HG03175 (cell line): Measurements from ENCODE around the gene PLD3.
A peak's percentile ranks its signal among the peaks of the same experiment; 100 is the strongest.

Experiments
- ATAC-seq: cut with Tn5 transposase; IDR thresholded peaks from one replicate; pipeline ENCODE4 v1.9.1; 2021; ENCODE audit warnings: mild to moderate bottlenecking, moderate library complexity; ENCODE audit not compliant: unreplicated experiment

Gene PLD3

DNA sequence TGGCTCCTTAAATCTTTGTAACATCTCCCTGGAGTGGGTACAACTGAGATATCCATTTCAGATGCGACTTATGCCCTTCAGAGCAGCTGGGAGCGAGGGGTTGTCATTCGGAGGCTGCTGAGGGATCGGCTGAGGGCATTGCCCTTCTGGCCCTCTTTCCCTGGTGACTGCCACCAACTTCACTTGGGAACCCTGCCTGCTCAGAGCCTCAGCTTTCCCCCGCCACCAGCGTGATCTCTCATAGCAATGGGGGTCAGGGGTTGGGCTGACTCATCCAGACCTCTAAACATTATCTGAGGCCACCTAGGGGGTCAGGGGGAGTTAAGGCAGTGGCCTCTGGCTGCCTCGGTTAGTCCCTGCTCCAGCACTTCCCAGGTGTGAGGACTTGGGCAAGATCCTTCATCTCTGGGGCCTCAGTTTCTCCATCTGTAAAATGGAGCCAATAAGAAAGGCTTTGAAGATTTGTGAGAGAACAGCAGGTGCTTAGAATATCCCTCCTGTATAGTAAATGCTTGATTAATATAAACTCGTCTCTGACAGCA, 63.5 kb downstream of the PLD3 start:
- no peak for ATAC-seq

DNA sequence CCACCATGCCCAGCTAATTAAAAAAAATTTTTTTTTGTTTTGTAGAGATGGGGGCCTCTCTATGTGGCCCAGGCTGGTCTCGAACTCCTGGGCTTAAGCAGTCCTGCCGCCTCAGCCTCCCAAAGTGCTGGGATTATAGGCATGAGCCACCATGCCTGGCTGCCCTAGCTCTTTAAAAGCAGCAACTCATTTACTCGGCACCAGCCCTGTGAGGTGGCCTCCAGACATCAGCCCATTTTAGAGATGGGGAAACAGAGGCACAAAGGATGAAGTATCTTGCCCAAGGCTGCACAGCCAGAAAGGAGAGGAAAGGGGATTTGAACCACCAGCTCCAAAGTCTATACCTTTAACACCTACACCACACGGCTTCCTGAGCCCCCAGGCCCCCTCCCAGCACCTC, 64.4 kb downstream of the PLD3 start:
- ATAC-seq = no peak

DNA sequence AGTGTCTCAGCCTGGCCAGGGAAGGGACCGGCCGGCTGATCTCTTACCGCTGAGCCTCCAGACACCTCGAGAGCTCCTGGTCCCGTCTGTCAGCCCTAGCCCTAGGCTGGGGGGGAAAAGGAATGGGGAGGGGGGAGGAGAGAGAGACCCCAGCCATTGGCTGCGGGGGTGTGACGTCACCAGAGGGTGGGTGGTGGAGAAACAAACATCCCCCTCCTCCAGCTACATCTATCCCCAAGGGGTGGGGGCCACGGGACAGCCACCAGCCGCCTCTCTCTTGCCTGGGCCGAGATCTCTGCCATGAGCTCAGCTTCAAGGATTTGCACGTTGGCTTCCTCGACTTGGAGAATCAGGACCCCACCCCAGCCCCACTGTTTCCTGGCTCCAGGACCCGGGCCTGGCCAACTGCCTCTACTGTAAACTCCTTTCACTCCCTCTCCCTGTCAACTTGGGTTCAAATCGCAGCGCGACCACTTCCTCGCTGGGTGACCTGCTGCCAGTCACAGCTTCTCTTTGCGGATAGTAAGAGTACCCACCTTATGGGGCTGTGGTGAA, 64.9 kb downstream of the PLD3 start, which contains the start of gene PRX:
Gene PRX, minus strand, starts transcription at position 88 of the 555 bp plus-strand sequence. CDS start 5,446 bp downstream, outside the sequence.
- ATAC-seq = no peak

DNA sequence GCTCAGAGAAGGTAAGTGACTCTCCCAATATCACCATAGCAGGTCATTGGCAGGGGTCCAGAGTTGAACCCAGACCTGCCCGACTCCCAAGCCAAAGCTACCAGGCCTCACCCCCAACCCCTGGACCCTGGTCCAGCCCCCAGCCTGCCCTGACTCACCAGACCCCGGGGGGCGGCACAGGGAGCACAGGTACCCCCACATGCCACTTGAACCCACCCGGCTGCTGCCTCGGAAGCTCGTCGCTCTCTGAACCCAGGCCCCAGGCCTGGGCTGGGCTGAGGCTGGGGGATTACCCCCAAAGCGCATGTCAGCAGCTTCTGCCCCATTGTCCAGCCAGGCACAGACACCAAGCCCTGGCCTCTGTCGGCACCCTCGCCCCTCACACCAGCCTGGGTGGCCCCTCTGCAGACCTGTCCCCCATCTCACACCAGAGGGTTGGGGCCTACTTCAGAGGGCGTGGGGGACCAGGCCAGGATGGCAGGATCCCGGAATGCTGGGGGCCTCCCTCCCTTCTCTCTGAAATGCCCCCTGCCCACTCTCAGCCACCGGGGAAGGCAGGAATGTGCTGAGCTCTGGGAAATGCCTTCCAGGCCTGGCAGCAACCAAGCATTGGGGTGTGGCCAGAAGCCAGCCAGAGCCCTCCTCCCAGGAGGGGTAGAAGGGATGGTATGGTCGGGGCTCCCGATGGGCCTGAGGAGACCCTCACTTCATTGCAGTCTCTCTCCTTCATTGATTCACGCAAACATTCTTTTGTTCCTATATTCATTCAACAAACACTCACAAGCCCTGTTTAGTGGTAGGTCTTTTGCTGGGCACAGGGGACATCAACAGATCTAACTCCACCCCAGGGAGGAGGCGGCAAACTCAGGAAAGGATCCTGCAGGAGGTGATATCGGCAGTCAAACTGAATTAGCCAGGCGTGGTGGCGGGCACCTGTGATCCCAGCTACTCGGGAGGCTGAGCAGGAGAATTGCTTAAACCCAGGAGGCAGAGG, 66.3 kb downstream of the PLD3 start:
- no peak for ATAC-seq

DNA sequence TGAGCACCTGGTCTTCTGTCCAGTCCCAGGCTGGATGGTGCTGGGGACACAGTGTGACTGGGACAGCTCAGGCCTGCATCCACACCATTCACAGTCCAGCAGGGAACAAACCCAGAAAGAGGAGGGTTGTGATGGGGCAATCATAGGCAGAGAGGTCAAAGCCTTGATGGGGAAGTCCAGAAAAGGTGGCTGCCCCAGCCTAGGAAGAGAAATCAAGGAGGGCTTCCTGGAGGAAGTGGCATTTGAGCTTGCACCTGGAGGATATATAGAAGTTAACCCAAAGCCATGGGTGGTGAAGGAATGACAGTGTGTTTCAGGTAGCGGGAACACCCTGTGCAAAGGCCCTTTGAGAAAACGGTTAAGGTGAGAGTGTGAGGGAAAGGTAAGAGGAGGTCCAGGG, 67.3 kb downstream of the PLD3 start:
- no peak for ATAC-seq

DNA sequence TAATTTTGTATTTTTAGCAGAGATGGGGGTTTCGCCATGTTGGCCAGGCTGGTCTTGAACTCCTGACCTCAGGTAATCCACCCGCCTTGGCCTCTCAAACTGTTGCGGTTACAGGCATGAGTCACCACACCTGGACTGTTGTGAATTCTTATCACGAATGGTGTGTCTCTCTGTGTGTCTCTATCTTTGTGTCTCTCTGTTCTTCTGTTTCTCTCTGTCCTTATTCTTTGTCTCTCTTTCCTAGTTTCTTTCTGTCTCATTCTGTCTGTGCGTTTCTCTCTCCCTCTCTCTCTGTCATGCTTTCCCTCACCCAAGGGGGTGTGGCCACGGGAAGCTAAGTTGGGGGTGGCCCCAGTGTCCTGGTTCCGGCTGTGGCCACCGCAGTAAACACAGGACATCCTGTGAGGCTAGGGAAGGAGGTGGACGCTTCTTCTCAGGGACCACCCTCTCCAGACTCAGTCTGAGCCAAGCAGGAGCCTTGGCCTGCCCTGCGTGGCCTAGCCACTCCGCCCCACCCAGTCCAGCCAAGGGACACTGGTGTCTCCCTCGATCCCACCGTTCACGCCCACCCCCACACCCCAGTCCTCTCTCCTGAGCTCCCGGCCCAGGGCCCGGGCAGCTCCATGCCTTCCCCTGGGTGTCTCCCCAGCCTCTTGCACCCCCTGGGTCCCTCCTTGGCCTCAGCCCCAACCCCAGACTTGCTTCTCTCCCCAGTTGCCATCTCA, 68.6 kb downstream of the PLD3 start:
- ATAC-seq = no peak

DNA sequence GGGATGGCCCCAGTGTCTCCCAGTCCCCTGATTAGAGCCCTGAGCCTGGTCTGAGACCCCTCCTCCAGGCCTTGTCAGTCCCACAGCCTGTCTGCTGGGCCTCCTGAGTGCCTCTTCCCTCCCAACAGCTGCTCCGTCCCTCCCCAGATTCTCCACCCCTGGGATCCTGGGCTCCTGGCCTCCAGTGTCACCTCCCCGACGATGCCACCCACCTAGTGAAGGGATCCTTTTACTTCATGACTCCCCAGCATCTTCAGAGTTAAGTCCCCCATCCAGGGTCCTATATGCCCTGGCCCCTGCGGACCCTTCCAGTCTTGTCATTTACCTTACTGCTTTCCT, 69.1 kb downstream of the PLD3 start:
- ATAC-seq = no peak

DNA sequence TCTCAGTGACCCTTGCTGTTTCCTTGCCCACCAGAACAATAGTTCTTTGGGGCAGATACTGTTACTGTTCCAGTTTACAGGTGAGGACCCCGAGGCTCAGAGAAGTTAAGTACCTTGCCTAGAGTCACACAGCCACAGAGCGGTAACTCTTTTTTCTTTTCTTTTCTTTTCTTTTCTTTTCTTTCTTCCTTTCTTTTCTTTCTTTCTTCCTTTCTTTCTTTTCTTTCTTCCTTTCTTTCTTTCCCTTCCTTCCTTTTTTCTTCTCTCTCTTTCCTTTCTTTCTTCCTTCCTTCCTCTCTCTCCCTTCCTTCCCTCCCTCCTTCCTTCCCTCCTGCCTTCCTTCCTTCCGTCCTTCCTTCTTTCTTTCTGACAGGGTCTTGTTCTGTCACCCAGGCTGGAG, 69.5 kb downstream of the PLD3 start:
- no peak for ATAC-seq

DNA sequence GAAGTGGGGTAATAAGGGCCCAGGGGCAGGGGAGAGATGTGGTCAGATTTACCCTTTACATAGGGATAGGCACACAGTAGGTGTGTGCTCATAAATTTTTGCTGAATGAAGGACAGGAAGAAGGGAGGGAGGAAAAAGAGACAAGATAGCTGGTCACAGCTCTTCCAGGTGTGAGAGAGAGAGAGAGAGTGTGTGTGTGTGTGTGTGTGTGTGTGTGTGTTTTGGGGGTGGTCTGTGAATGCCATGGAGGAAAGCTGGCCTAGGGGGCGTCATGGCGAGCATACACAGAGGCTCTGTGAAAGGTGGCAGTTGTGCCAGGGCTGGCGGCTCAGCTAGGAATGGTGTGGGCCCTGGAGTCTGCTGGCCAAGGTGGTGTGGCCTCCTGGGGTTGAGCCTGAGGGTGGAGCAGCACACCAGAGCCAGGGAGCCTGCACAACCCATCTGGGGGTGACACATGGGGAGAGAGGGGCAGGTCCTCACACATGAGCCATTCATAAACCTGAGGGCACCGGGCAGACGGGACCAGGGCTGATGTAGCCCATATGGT, 70.6 kb downstream of the PLD3 start:
- ATAC-seq = no peak

DNA sequence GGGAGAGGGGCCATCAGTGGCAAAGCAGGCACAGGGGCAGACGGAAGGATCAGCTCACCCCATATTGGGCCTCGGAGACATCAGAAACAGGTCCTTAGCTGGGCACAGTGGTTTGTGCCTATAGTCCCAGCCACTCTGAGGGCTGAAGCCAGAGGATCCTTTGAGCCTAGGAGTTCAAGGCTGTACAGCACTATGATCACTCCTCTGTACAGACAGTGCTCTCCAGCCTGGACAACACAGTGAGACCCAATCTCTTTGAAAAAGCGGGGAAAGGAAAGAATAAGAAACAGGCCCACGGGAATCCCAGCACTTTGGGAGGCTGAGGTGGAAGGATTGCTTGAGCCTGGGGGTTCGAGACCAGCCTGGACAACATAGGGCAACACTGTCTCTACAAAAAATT, 71.3 kb downstream of the PLD3 start:
- ATAC-seq = no peak

DNA sequence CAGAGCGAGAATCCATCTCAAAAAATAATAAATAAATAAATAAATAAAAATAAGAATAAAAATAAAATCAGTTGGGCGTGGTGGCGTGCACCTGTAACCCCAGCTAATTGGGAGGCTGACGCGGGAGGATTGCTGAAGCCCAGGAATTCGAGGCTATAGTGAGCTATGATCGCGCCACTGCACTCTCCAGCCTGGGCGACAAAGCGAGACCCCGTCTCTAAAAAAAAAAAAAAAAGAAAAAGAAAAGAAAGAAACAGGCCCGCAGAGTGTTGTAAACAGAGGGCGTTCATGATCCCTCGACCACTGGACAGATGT, 71.9 kb downstream of the PLD3 start:
- no peak for ATAC-seq

DNA sequence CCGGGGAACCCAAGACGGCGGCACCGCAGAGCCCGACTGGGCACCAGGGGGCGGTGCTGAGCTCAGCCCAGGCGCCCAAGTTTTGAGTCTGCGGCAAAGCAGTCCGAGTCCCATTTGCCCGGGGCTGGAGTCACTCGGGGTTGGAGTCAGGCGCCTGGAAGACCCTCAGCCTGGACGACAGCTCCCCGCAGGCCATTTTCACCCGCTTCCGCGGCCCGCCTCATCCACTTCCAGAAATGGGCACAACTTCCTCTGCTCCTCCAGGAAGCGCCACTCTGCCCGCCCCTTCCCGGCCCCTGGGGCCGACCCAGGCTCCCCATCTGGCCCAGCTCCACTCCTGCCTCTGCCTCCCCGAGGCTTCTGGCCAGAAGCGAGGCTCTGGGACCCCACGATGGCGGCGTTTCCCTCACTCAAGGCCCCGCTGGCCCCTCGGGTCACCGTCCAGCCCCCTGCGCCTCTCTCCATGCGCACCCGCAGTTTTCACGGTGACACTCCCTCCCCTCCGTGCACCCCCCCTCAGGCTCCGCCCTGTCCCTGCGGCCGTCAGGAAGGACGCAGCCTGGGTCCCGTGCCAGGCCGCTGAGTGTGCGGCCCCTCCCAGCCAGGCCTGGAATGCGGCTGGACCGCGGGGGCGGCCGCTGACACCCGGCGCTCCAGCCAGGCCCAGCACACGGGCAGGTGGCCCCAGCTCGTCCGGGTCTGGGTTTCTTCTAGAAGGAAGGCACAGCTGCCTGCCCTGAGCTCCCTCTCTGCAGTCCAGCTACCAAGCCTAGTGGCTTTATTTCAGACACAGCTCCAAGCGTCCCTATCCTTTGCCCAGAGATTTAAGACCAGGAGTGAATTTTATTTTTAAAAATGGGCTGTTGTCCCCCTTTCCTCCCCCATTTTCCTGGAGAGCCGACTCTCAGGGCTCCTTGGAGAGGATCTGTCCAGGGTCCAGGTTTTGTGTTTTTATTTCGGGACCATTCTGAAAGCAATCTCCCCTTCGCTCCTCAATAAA, 72.6 kb downstream of the PLD3 start:
- ATAC-seq = peak; percentile 44

DNA sequence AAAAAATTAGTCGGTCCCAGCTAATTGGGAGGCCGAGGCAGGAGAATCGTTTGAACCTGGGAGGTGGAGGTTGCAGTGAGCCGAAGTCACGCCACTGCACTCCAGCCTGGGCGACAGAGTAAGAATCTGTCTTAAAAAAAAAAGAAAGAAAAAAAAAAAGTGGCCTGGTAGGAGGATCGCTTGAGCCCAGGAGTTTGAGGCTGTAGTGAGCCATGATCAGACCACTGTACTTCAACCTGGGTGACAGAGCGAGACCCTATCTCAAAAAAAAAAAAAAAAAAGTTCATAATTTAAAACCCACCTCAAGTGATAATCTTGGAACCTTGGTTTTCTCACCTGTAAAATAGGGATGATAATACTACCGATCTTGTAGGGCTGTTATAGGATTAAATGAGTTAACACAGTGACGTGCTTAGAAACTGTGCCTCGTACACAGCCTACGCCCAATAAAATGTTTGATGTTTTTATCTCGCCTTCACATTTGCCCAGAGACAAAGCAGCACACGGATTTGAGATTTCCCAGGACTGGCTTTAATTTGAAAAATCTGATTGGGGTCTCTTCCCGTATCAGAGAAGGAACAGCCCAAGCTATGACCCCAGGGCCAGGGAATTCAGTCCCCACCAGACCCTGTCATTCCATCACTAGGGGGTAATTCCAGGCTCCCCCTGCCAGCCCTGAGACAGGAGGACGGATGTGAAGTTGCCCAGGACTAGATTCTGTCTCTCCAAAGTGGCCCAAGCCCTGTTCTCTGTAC, 73.7 kb downstream of the PLD3 start:
- ATAC-seq = no peak

DNA sequence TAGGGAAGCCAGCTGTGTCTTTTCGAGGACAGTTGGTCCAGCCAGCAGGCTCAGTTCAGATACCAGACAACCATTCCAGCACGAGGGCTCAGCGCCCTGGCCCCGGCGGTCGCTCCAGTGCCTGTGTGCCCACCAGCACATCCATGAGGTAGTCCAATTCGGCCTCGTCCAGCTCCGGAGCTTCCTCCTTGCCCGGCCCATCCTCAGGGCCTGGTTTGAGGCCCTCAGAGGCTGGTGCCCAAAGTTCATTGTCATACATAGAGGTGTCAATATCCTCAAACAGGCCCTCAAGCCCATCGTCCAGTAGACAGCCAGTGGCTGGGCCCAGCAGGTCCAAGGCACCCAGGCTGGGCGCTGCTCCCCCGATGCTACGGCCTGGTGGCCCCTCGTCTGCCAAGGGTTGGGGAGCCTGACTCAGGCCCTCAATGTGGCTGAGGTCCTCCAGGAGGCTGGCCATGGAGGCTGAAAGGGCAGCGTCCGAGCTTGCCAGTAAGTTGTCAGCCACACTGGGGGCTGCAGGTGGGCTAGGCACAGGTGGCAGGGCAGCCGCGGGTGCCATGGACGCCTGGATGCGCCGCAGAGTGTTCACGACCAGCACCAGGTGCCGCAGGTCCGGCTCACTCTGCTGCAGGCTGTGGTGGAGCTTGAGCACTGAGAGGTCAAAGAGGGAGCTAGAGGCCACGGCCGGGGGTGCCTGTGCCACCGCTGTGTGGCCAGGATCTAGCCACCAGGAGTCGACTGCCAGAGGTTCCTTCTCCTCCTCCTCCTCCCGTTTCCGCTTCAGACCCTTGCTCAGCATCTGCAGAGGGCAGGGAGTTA, 74.5 kb downstream of the PLD3 start:
- no peak for ATAC-seq

DNA sequence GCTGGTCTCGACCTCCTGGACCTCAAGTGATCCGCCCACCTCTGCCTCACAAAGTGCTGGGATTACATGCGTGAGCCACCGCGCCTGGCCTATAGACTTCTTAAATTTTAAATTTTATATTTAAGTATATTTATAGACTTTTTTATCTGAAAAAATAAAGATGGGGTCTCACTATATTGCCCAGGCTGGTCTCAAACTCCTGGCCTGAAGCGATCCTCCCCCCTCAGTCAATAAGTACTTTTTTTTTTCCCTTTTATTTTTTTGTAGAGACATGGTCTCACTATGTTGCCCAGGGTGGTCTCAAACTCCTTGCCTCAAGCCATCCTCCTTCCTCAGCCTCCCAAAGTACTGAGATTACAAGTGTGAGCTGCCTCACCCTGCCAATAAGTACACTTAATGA, 75.4 kb downstream of the PLD3 start:
- no peak for ATAC-seq

DNA sequence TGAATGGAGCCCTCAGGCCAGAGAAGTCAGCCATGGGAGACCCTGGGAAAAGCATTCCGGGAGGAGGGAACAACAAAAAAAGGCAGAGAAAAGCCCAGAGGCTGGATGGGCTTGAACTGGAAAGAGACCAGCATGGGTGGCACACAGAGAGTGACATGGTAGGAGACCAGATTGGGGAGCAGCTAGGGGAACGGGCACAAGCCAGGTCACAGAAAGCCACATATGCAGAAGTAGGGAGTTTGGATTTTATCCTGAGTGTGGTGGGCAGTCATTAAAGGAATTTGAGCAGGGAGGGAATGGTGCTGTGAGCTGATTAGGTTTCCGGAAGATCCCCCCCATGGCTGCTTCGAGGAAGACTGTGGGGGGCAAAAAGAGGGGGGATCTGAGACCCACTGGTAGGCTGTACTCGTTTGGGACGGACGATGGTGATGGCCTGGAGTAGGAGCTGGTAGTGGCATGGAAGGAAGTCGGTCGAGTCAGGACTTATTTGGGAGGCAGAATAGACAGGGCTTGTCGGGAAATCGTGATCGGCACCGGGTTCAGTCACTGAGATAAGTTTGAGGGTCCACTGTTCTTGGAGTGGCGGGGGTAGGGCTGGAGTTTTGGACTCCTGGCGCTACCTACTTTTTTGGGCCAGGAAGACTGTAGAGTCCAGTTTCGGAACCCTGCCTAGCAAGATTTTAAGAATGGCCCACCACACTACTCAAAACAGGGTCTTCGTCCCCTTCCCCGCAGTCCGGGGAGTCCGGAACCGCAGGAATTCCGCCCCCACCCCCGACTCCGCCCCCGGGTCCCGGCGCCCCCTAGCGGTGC, 76.3 kb downstream of the PLD3 start:
- no peak for ATAC-seq

DNA sequence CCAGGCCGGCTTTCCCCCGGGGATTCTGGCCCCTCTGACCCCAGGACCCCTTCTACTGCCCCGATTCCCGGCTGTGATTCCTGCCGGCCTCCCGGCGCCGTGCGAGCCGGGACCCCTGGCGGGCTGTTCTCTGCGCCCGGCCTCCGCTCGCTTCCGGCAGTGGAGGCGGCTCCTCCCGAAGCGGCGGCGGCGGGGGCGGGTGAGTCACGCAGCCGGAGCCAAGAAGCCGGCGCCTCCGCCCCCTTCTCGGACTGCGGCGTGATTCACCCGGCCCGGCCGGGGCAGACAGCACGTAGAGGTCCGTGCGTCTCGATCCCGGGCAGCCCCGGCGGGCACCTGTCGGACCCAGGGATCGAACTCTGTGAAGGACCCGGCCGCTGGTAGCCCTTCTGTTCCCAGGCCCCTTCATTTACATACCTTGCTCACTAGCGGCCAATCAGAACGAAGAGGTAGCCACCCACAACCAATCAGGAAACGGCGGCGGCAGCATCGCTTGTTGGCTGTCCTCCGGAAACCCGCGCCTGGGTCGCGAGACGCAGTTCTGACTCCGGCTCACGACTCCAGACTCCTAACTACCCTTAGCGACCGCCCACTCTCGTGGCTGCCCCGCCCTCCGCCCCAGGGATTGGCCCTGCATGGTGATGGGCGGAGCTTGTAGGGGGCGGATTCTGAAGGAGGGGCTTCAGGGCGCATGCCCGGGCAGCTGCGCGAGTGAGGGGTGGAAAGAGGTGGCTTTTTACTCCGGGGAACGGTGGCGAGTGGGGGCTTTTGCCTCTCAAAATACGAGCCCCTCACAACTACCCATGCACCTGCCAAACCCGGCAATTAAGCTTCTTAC, 77.2 kb downstream of the PLD3 start, which contains the start of gene SERTAD1:
Gene SERTAD1, minus strand, starts transcription at position 543 of the 838 bp plus-strand sequence. CDS start 2,446 bp downstream, outside the sequence.
- ATAC-seq = peak; percentile 88
